NCI-H1694 treated with DMSO at 0.1 percent for 48 hours (cell line): Measurements from ENCODE around the gene CCR6.

Experiments used
- DNase-seq: peaks from one replicate; lab custom pipeline; 2025; lab: John Stamatoyannopoulos, UW

Gene CCR6

DNA sequence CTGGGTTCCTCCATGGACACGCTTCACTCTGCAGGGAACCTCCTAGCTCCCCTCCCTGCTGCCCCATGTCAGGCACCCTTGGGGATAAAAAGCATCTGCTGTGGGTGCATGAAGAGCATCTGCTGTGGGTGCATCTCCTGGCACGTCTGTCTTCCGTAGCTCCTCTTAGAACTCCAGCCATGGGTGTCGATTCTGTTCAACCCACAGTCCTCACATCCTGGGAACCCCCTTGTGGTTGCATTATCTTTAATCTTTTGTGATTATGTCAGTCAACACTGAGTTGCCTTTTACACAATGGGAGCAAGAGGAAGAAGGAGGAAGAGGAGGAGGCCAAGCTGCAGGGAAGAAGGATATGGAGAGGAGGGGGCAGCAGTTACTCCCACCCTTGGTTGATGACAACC, 24.1 kb upstream of the CCR6 start:
- no peak for DNase-seq

DNA sequence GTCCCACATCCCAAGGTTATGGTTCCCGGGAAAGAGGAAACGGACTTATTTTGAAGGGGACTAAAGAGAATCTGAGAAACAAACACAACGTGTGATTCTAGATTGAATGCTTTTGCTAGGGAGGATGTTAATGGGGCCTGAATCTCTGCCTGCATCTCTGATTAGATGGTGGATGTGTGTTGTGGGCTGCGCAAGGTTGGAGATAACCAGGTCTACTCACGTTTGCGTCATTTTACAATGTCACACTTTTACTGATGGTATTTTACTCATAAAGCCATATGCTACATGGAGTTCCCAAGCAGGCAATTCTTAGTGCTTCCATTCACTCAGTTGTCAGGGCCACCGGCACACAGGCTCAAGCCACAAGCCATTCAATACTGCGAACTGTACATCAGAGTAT, 23.2 kb upstream of the CCR6 start:
- no peak for DNase-seq

DNA sequence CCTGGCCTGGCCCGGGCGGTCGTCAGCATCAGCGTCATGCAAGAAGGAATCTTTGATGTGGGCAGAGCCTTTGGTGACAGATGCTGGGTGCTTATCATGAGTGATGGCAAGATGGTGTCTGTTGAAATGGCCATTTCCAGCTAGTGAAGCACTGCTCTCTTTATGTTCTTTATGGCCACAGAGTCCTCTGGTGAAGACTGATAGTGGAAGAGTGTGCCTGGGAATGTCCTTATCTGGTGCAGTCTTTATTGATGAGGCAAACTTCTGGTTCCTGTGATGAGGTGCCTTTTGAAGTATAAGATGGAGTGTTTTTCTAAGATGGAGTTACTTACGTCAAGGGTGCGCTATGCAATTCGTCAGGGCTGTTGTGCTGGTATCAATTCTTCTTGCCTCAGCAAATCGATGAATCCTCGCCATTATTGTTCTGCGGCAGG, 22.6 kb upstream of the CCR6 start:
- DNase-seq, result no peak

DNA sequence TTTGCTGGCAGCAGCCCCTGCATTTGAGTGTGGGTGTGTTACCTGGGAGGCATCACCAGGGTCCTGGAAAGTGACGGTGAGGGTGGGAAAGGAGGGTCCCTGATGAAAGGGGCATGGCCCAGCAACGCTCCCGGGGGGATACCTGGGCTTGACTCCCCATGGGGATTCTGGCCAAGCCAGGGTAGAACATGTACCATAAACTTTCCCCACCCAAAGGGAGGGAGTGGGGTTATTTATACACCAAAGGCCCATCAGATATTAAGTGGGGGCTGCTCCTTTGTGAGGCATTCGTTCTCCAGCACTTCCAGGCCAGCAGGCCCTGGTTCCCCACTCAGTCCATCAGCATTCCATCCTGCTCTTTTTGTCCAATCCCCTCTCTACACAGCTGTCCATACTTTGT, 20.6 kb upstream of the CCR6 start:
- no peak for DNase-seq

DNA sequence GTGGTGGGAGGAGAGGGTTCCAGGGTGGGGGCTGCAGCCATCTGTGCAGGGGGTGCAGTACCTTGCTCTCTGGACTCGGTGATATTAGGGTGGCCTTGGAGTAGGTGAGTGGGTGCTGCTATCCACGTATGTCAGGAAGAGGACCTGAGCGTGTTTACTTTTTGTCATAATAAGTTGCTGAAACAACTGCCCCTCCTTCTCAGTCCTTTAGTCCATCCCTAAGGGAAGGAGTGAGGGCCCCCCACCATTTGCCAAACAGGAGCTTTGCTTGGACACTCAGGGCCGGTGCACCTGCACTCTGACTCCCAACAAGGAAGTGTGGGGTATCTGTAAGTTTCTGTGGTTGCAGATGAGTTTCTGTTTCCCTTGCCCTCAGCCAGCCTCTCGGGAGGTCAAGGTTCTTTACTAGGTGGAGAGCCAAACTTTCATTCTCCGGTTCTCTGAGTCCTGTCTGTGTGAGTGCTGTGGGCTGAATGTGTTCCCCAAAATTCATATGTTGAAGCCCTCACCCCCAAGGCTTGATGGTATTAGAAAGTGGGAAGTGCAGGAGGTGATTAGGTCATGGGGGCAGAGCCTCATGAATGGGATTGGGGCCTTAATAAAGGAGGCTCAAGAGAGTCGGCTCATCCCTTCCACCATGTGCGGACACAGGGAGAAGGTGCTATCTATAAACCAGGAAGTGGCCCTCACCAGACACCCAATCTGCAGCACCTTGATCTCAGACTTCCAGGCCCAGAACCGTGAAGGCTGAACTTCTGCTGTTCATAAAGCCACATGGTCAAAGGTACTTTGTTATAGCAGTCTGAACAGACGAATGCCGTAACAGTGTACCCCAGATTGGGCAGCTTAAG, 19.6 kb upstream of the CCR6 start:
- no peak for DNase-seq

DNA sequence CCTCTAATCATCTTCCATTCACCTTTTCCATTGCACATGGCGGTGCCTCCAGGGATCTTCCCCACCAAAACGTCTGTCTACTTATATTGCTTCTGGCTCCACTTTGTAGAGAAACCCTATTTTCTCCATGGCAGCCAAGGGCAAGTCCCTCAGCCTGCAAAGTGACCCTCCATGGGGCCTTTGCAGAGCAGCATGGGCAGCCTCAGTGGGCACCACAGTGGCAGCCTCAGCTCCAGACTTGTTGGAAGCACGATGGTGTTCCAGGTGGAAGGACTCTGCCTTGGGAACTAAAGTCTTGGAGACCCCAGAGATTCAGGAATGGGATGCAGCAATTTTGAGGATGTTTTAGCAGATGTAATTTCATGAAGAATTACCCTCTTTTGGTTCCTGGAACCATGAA, 18.5 kb upstream of the CCR6 start:
- no peak for DNase-seq

DNA sequence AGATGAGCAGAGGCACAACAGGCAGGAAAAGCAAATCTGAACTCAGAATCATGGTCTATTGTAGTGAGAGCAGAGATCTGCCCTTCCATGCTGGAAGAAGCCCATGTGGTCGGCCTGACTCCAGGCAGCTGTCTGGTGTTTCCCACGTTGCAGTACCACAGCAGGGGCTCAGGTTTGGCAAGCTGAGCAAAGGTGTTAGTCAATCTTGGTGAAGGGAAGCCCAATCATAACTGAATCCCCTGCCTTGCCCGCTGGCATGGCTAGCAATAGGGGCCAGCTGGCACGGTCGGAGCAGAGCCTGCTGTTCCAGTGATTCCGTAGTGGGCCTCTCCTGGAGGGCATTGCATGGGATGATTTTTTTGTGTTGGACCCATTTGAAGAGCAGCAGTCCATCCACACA, 17.8 kb upstream of the CCR6 start:
- DNase-seq, result no peak

DNA sequence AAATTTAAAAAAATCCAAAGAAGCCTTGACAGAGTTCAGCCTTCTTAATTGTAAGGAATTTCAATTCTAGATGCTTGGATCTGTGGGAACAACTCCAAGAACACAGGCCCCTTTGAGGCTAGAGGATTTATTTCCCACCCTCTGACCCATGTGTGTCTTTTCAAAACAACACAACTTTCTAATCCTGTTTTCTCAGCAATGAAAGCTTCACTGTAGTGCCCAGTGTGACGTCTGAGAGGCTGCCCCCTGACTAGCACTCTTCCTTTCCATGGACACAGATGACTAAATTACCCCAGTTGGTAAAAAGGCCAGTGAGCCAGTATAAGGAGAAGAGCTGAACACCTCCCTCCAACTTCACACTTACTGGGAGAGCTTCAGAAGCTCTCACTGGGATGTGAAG, 16.5 kb upstream of the CCR6 start:
- no peak for DNase-seq

DNA sequence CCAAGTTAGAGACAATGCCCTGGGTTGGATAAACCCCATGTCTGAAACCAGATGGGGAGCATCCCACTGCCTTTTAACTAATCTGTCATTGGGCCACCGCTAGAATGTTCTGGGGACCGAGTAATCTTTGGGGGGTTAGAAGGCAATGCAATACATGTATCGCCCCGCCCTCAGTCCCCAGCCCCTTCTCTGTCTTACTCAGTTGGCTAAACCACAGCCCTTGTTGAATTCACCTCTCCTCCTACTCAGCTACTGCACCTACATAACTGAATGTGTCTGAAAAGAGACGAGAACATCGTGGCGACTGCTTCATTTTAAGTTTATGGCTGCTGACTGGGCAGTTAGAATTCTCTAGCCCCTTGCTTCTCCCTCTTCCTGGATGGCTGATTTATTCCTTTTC, 15.1 kb upstream of the CCR6 start:
- no peak for DNase-seq

DNA sequence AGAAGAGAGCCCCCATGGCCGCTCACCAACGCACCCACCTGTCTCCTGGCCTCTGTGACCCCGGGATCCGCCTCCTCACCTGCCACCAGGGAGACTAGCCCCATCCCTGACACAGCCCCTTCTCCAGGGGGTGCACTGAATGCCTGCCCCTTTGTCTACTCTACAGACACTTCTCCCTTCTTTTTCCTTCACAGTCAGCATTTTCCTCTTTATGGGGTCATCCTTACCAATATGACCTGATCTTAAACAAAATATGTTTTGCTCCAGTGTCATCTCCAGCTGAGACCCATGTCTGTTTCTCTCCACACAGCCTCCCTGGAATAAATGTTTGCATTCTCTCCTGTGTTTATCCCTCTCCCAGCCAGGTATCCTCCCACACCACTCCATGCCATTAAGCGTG, 14.6 kb upstream of the CCR6 start:
- DNase-seq, result no peak

DNA sequence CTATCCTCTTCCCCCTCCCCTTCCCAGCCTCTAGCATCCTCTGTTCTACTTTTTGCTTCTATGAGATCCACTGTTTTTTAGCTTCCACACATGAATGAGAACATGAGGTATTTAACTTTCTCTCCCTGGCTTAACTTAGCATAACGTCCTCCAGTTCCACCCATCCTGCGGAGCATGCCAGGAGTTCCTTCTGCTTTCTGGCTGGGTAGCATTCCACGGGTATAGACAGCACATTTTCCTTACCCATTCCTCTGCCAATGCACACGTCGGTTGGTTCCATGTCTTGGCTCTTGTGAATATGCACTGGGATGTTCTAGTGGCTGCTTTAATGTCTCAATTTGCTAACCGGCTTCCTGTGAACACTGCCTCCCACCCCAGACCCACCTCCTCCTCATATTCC, 13.2 kb upstream of the CCR6 start:
- no peak for DNase-seq

DNA sequence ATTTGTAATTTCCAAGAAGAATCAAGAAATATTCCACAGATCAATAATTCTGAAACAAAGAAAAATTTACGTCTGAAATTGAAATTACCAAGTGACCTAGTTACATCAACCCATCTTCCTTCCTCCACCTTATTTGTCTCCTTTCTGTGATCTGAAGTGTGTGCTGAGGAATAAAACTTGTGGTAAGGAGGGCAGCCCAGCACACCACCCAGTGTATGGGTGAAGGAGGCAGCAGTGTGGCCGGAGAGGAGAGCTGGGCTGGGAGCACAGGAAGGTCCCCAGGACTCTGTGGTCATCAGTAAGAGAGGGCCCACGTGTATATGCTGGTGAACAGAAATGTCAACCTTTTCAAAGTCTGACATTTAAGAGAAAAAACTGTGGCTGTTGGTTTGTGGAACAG, 11.3 kb upstream of the CCR6 start:
- no peak for DNase-seq

DNA sequence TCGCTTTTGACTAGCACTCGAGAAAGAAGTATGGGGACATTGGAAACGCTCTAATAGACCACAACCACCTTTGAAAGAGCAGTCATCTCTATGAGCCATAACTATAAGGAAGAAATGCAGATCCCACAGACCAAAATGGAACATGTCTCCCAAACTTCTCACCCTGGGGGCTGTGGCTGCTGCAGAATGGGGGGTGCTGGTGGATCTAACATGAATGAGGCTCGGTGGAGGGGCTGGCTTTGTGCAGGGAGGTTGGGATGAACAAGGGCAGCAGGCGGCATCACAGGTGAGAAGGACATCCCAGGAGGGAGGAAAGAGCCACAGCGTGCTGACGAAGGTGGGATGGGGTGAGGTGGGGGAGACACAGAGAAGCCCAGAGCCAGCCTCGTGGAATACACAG, 10.5 kb upstream of the CCR6 start:
- no peak for DNase-seq

DNA sequence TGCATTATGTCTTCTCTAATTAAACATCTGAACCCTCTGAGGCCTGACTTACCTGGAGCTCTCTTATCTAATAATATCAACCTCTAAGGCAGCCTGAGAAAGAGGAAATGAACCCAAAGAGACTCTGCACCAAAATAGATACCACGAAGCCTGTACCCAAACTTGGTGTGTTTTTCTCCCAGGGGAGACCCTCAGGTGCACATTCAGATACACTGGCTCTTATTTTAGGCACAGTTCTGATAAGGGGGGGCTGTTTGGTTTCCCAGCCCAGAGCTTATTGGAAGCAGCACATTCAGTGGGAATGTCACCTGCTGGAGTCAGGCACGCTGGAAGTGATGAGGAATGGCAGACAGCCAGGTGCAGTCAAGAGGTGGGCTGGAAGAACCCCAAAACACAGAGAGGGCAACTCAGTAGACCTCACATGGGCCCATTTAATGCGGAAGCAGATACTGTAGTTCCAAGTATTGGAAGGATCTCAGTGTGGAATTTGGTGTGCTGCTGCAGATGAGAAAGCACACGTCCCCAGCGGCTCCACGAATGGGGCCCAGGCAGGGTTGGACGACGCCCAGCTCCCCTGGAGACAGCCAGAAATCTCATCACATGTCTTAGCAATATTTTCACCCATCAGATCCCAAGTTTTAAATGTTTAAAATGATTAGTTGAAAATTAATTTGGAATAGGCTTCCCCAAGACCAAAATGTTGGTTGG, 9.7 kb upstream of the CCR6 start:
- DNase-seq, result no peak

DNA sequence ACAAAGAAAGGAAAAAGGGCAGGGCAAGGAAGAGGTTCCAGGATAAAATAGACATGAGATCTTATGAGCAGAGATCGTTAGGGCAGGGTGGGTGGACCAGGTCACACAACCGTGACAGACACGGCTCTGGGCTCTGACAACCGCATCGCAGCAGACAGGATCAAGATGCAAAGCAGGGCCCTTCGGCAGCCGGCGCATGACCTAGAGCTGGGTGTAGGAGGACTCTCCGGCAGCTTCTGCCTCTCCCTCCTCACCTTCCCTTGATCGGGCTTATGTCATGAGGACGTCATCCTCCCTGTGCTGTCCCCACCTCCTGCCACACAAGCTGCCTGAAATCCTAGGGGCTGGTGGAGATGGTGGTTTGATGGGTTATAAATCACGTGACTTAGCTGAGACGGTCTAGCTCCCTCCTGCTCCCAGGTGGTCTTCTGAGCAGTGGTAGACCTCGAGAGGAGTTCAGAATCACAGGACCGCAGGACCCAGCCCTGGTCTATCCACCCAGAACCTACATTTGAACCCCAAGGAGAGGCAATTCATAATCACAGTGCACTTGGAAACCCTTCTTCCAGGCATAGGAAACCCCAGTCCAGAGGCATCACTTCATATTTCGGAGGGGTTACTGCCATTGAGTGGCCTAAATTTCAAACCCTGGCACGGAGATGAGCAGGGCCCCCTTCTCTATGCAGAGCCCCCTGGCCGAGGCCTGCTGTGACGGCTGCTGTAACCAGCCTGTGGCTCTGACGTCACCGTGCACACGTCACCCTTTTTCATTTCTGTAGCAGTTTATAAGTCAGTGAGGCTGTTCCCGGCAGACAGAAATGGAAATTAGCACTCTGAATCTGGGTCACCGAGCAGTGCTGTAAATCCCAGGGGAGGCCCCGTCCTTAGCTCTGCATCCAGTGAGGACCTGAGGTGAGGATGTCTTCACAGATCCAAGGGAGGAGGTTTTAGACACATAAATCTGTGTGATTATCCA, 8.7 kb upstream of the CCR6 start:
- DNase-seq, result no peak

DNA sequence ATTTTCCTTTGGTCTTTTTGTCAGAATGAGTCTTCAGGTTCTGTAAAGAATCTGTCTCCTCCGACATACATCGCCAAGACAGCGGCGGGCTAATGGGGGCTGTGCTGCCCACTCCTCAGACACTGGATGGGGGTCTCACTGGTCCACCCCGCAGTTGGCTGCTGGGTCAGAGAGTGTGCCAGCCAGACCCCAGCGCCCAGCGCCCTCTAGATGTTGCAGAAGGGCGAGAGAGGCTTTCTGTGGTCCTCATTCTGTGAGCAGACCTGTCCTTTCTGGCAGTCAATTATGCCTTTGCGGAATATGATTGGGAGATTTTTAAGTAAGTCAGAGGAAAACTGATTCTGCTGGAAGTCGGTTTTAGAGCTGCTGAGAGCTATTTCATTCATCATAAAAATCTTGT, 7.8 kb upstream of the CCR6 start:
- DNase-seq, result no peak

DNA sequence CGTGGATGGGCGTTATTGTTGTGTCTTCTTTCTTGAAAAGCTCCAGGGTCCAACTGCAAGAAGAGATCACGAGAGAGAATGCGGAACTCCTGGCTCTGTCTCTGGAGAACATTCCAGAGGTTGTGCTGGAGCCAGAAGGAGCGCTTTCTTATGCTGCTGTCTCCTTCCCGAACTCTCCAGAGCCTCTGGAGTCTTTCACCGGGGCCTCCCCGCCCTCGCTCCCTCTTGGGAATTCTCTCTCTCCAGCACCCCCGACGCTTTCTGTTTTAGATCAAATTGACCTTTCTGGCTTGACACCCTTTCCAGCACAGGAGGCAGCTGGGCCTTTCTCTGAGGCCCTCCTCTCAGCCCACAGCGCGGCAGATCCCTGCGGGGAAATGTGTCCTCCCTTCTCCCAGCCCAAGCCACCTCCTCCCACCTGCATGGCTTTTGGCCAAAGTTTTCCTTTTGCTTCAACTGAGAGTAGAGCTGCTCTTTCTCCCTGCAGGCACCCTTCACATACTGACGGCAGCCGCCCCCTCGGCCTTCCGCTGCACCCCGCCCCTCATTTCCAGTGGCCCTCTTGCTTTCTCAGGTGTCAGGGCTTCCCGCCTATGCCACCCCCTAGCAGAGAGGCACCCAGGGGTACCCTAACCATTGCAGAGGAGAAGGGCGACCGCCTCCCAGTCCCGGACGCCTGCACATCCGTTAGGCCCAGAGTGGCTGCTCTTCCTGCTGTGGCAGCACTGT, 6.6 kb upstream of the CCR6 start:
- no peak for DNase-seq

DNA sequence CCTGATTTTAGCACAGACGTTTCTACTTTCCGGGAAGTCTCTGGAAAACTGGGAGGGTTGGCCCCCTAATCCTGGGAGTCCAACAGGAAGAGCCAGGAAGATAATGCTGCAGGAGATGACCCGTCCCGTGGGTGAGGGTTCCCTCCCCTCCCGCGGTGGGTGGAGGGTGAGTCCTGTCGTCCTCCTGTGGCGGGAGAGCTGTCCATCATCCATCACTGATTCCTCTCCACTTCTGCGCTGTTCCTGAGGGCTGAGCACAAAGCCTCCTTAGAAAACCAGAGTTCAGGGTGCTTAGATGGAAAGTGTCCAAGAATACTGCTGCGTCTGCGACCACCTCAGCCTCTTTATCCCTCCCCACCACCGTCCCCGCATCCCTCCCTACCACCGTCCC, 6.1 kb upstream of the CCR6 start:
- no peak for DNase-seq

DNA sequence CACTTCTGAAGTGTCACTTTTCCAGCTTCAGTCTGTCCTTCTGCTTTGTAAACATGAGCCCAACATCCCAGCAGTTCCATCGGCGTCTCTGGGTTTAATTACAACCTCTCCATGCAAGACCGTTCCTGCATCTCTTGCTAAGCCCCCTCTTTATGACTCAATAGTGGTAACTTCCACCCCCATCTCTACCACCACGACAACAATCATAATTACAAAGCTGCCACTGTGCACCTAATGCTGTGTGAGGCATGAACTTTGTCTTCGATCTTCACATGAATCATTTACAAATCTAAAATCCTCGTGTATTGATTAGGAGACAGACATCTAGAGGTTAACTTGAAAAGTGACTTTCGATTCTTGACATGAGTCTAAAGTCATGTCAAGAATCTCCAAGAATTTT, 4.9 kb upstream of the CCR6 start:
- no peak for DNase-seq

DNA sequence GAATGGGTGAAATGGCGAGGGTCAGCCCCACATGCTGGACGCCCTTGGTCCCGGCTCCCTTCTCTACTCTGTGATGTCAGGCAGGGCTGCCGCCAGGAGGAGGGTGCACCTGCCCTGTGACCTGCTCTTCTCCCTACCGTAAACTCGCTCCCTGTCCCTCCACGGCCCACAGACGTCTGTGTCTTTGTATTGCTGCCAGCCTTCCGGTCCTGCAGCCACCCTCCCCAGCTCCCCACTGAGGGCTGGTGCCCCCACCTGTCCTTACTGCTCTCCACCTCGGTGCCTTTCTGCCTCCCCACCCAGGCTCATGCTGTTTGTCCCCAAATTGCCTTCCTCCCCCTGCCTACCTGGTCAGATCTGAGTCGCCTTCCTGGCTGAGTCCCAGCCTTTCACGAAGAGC, 4.1 kb upstream of the CCR6 start:
- no peak for DNase-seq

DNA sequence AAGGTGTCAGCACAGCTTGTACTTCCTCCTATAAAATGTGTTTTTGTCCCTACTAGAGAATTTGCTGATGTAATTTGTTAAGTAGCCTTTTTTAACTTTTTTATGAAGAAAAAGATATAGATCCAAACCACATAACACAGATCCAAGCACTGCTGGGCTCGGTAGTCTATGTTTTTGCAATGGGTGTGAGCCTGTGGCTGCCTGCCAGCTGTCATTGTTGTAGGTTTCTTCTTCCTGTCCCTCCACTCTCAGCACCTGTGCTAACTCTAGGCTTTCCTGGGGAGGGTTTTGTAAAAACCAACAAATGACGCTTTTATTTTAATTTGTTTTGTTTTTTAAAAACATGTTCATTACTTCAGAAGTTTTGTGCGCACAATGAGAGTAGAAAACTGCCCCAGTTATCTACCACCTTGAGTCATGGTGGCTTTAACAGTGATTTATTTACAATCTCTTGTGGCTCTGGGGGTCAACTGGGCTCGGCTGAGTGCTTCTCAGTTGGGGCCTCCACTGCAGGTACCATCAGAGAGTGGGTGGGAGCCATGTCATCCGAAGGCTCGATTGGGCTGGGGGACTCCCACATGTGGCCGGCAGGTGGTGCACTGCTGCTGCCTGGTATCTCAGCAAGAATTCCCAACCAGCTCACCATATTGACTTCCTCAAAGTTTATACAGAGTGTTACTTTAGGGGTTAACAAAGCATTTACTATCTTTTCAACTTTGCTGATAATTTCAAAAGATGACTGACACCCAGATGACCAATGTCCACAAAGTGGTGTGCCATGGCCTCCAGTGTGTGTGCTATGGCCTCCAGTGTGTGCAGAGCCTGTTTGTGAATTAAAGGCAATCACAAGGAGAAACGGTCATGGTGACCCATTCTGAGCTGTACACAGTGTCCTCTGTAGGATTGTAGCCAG, 3.0 kb upstream of the CCR6 start:
- no peak for DNase-seq
